ENCODE results near the gene GALR3.

The GALR3 gene

DNA sequence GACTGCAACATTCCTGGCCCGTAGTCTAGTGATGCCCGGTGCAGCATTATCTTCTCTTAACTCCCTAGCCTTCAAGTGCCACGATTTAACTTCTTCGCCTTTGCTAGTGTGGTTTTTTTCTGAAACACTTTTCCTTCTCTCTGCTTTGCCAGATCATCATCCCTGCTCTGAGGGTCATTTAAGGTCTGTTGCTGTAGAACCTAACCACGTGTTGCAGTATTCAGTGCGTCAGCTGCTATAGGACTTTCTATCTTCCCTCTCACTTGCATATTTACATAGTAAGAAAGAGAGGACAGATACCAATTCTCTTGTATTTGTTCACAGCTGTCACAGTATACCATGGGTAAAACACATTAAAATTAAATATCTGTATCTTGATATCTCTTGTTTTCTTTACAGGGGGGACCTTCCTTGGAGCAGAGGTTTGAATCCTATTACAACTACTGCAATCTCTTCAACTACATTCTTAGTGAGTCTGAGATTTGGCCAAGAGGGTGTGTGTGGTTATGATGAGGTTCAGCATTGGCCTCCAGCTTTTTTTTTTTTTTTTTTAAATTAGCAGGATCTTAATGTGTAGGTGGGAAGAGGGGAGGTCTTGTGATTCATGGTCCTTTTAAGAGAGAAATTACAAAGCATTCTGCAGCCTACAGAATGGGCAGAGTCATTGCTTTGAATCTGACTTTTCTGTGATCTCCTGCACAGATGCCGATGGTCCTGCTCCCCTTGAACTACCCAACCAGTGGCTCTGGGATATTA is 39.6 kb downstream of the GALR3 start:
- peaks cover 16% of the 10 kb centered on the region; the same call in 1 of the 2 replicates for H3K79me2 ChIP-seq (ENCODE audit: insufficient read depth, low read length)
- H3K9me2 ChIP-seq (replicated peaks; ENCODE audit: low read depth, low read length) = no peaks in the 10 kb centered on the region
- H3K9ac ChIP-seq (ENCODE audit: low read depth, low read length, poor library complexity, severe bottlenecking) = no peak overlapping the region
- peaks cover 82% of the 10 kb centered on the region for H3K36me3 ChIP-seq (ENCODE audit: insufficient read depth, low read length)
- no peak overlapping the region for H3K4me3 ChIP-seq (ENCODE audit: low read length, poor library complexity, severe bottlenecking)
- no peaks in the 10 kb centered on the region for H3K9me3 ChIP-seq (ENCODE audit: insufficient read depth, low read depth, low read length)
- TF ChIP-seq EZH2phosphoT487 (IDR thresholded peaks at IDR 0.05; ENCODE audit: borderline replicate concordance) = no peak
- no peak for TF ChIP-seq CTCF (conservative IDR thresholded peaks at IDR 0.05; ENCODE audit: low read length)
- H3K4me1 ChIP-seq (ENCODE audit: insufficient read depth, low read length, poor library complexity, severe bottlenecking) = no peaks in the 10 kb centered on the region
- H3K4me2 ChIP-seq (ENCODE audit: low read depth, low read length, poor library complexity, severe bottlenecking) = no peak overlapping the region
- H3K27me3 ChIP-seq (ENCODE audit: insufficient read depth, low read length, poor library complexity, severe bottlenecking) = no peaks in the 10 kb centered on the region
- peaks cover 7% of the 10 kb centered on the region for H4K20me1 ChIP-seq (ENCODE audit: insufficient read depth, low read length, poor library complexity, severe bottlenecking)
- H2AFZ ChIP-seq (ENCODE audit: low read length) = no peak overlapping the region
- H3F3A ChIP-seq (ENCODE audit: low read depth) = no peaks in the 10 kb centered on the region

GRCh38 chr22:37865510-37865909 is 42.3 kb downstream of the GALR3 start:
- Histone ChIP-seq H3K9me3 (ENCODE audit: insufficient read depth, low read depth, low read length) (no peaks in the 10 kb centered on the region), H3K4me3 (ENCODE audit: low read length, poor library complexity, severe bottlenecking) (no peak overlapping the region), H3K79me2 (ENCODE audit: insufficient read depth, low read length) (peaks cover 9% of the 10 kb centered on the region; the same call in 1 of the 2 replicates), H3K4me2 (ENCODE audit: low read depth, low read length, poor library complexity, severe bottlenecking) (no peak overlapping the region), H3K4me1 (ENCODE audit: insufficient read depth, low read length, poor library complexity, severe bottlenecking) (no peaks in the 10 kb centered on the region), H3K9me2 (replicated peaks; ENCODE audit: low read depth, low read length) (no peaks in the 10 kb centered on the region), H3K27me3 (ENCODE audit: insufficient read depth, low read length, poor library complexity, severe bottlenecking) (no peaks in the 10 kb centered on the region), H3F3A (ENCODE audit: low read depth) (no peaks in the 10 kb centered on the region), H4K20me1 (ENCODE audit: insufficient read depth, low read length, poor library complexity, severe bottlenecking) (peaks cover 7% of the 10 kb centered on the region), H3K9ac (ENCODE audit: low read depth, low read length, poor library complexity, severe bottlenecking) (no peak overlapping the region), H3K36me3 (ENCODE audit: insufficient read depth, low read length) (peaks cover 79% of the 10 kb centered on the region), H2AFZ (ENCODE audit: low read length) (no peak overlapping the region)
- TF ChIP-seq CTCF (conservative IDR thresholded peaks at IDR 0.05; ENCODE audit: low read length) (no peak), EZH2phosphoT487 (IDR thresholded peaks at IDR 0.05; ENCODE audit: borderline replicate concordance) (no peak)

DNA sequence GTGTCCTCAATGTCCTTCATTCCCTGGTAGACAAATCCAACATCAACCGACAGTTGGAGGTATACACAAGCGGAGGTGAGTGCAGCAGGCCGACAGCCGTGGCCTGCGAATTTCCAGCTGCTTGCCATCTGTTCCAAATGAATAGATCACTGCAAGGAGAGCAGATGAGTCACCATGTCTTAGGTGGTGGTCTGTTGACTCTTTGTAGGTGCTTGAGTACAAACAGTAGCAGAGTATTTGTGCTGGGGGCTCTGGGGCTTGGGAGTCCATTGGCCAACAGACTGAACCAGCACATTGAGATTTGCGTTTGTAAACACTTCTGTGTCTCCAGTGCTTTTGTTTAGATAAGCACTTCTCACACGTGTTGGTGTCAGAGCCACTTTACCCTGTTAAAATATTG is 47.1 kb downstream of the GALR3 start:
- peaks cover 78% of the 10 kb centered on the region for H3K36me3 ChIP-seq (ENCODE audit: insufficient read depth, low read length)
- no peaks in the 10 kb centered on the region for H3K27me3 ChIP-seq (ENCODE audit: insufficient read depth, low read length, poor library complexity, severe bottlenecking)
- no peak overlapping the region for H3K4me3 ChIP-seq (ENCODE audit: low read length, poor library complexity, severe bottlenecking)
- no peak for TF ChIP-seq EZH2phosphoT487 (IDR thresholded peaks at IDR 0.05; ENCODE audit: borderline replicate concordance)
- TF ChIP-seq CTCF (conservative IDR thresholded peaks at IDR 0.05; ENCODE audit: low read length) = no peak
- H3K4me1 ChIP-seq (ENCODE audit: insufficient read depth, low read length, poor library complexity, severe bottlenecking) = no peaks in the 10 kb centered on the region
- no peaks in the 10 kb centered on the region for H3K9me2 ChIP-seq (replicated peaks; ENCODE audit: low read depth, low read length)
- no peak overlapping the region for H2AFZ ChIP-seq (ENCODE audit: low read length)
- no peaks in the 10 kb centered on the region for H3K9me3 ChIP-seq (ENCODE audit: insufficient read depth, low read depth, low read length)
- H4K20me1 ChIP-seq (ENCODE audit: insufficient read depth, low read length, poor library complexity, severe bottlenecking) = no peaks in the 10 kb centered on the region
- no peak overlapping the region for H3K4me2 ChIP-seq (ENCODE audit: low read depth, low read length, poor library complexity, severe bottlenecking)
- H3K79me2 ChIP-seq (ENCODE audit: insufficient read depth, low read length) = peaks cover 4% of the 10 kb centered on the region; the same call in 1 of the 2 replicates
- no peak overlapping the region for H3K9ac ChIP-seq (ENCODE audit: low read depth, low read length, poor library complexity, severe bottlenecking)
- H3F3A ChIP-seq (ENCODE audit: low read depth) = no peaks in the 10 kb centered on the region
